ENCODE results near the gene STMN3. TPM values are rescaled to one million over a fixed set of nuclear protein-coding genes. Genes with fewer than 3 reads are reported as not detected.

Gene STMN3
- total RNA-seq, 1 experiment from 2014 or later = 27.9 TPM

GRCh38 chr20:63622732-63623131 lies 30.5 kb downstream of the STMN3 start:
- Mint-ChIP-seq H3K9me3 (ENCODE audit: unreplicated experiment) (no peaks in the 10 kb centered on the region), H3K27ac (ENCODE audit: unreplicated experiment) (peak overlapping the region; percentile 33), H3K4me3 (ENCODE audit: unreplicated experiment) (no peak overlapping the region), H3K4me1 (ENCODE audit: low read depth, unreplicated experiment) (peaks cover 15% of the 10 kb centered on the region), H3K36me3 (ENCODE audit: insufficient read depth, unreplicated experiment) (peaks cover 38% of the 10 kb centered on the region), H3K27me3 (ENCODE audit: insufficient read depth, unreplicated experiment) (no peaks in the 10 kb centered on the region)
- no peak for DNase-seq
- Histone ChIP-seq H3K36me3 (ENCODE audit: control insufficient read depth, insufficient read depth, low read length) (0 out of 2 replicates have a peak, but pooled peaks cover 2% of the 10 kb centered on the region), H3K4me1 (peaks cover 14% of the 10 kb centered on the region), H3K4me3 (ENCODE audit: low read depth, low read length) (no peak overlapping the region), H3K9me3 (no peaks in the 10 kb centered on the region), H3K27me3 (replicated peaks; ENCODE audit: control insufficient read depth, insufficient read depth, low read length) (no peaks in the 10 kb centered on the region)
- intact Hi-C loops (cut with micrococcal nuclease; ENCODE audit: unreplicated experiment) = loop anchor here (10.0 kb wide), 2 partner anchors 242 to 272 kb away; partner anchors contain the start of genes ABHD16B, DNAJC5 and TPD52L2
- no peak for TF ChIP-seq CTCF (IDR thresholded peaks at IDR 0.05; ENCODE audit: insufficient read depth in 1 of 2, low read depth in 1 of 2, low read length in 1 of 2, severe bottlenecking in 1 of 2, unreplicated experiment in 1 of 2)
- BruUV-seq (replicated peaks) = no TSS peak
- POLR2A ChIA-PET = no interaction called here
- CTCF ChIA-PET = no interaction called here

- no peak for DNase-seq
- no peaks in the 10 kb centered on the region for H3K9me3 ChIP-seq
- ChIA-PET CTCF (no interaction called here), POLR2A (no interaction called here)
- no peak for TF ChIP-seq CTCF (IDR thresholded peaks at IDR 0.05; ENCODE audit: insufficient read depth in 1 of 2, low read depth in 1 of 2, low read length in 1 of 2, severe bottlenecking in 1 of 2, unreplicated experiment in 1 of 2)
- no peak overlapping the region for H3K4me3 ChIP-seq (ENCODE audit: low read depth, low read length)
- H3K27me3 ChIP-seq (replicated peaks; ENCODE audit: control insufficient read depth, insufficient read depth, low read length) = no peaks in the 10 kb centered on the region
- no TSS peak for BruUV-seq (replicated peaks)
- peaks cover 14% of the 10 kb centered on the region for H3K4me1 ChIP-seq
- Mint-ChIP-seq H3K4me3 (ENCODE audit: unreplicated experiment) (no peak overlapping the region), H3K27ac (ENCODE audit: unreplicated experiment) (no peak overlapping the region), H3K36me3 (ENCODE audit: insufficient read depth, unreplicated experiment) (peaks cover 37% of the 10 kb centered on the region), H3K27me3 (ENCODE audit: insufficient read depth, unreplicated experiment) (no peaks in the 10 kb centered on the region), H3K4me1 (ENCODE audit: low read depth, unreplicated experiment) (peaks cover 15% of the 10 kb centered on the region), H3K9me3 (ENCODE audit: unreplicated experiment) (no peaks in the 10 kb centered on the region)
- intact Hi-C loops (cut with micrococcal nuclease; ENCODE audit: unreplicated experiment) = loop anchor here (10.0 kb wide), 2 partner anchors 243 to 273 kb away; partner anchors contain the start of genes ABHD16B, DNAJC5 and TPD52L2
- 0 out of 2 replicates have a peak, but pooled peaks cover 2% of the 10 kb centered on the region for H3K36me3 ChIP-seq (ENCODE audit: control insufficient read depth, insufficient read depth, low read length)
These were observed 31.1 kb downstream of the STMN3 start for GRCh38 chr20:63622096-63622495.

- BruUV-seq (replicated peaks) = no TSS peak
- H3K36me3 ChIP-seq (ENCODE audit: control insufficient read depth, insufficient read depth, low read length) = peaks cover 6% of the 10 kb centered on the region; the same call in 1 of the 2 replicates
- no peak overlapping the region for H3K4me3 ChIP-seq (ENCODE audit: low read depth, low read length)
- intact Hi-C loops (cut with micrococcal nuclease; ENCODE audit: unreplicated experiment) = loop anchor here (10.0 kb wide), 2 partner anchors 244 to 274 kb away; partner anchors contain the start of genes ABHD16B, DNAJC5 and TPD52L2
- Mint-ChIP-seq H3K4me1 (ENCODE audit: low read depth, unreplicated experiment) (peaks cover 15% of the 10 kb centered on the region), H3K27me3 (ENCODE audit: insufficient read depth, unreplicated experiment) (no peaks in the 10 kb centered on the region), H3K36me3 (ENCODE audit: insufficient read depth, unreplicated experiment) (peaks cover 41% of the 10 kb centered on the region), H3K9me3 (ENCODE audit: unreplicated experiment) (no peaks in the 10 kb centered on the region), H3K27ac (ENCODE audit: unreplicated experiment) (no peak overlapping the region), H3K4me3 (ENCODE audit: unreplicated experiment) (no peak overlapping the region)
- no peaks in the 10 kb centered on the region for H3K9me3 ChIP-seq
- ChIA-PET POLR2A (no interaction called here), CTCF (interaction anchor here (0.6 kb wide), 2 partner anchors 66 to 80 kb away, joined by 3 read pairs; no protein-coding TSS in a partner anchor)
- H3K4me1 ChIP-seq = peaks cover 14% of the 10 kb centered on the region
- no peak for DNase-seq
- TF ChIP-seq CTCF (IDR thresholded peaks at IDR 0.05; ENCODE audit: insufficient read depth in 1 of 2, low read depth in 1 of 2, low read length in 1 of 2, severe bottlenecking in 1 of 2, unreplicated experiment in 1 of 2) = no peak
- H3K27me3 ChIP-seq (replicated peaks; ENCODE audit: control insufficient read depth, insufficient read depth, low read length) = no peaks in the 10 kb centered on the region
These were observed 32.2 kb downstream of the STMN3 start for GRCh38 chr20:63620991-63621390.

Data from Caco-2 (cell line).